DMS 273 treated with DMSO at 0.1 percent for 48 hours (cell line): ENCODE results near the gene AQP12A.
"Not testable (repeated sequence)": the region's sequence is repeated elsewhere in the genome, so short reads cannot be mapped to it uniquely, and the experiment has no call there.

Source experiments
- DNase-seq: peaks from one replicate; lab custom pipeline; 2025; lab: John Stamatoyannopoulos, UW

AQP12A gene, protein sequence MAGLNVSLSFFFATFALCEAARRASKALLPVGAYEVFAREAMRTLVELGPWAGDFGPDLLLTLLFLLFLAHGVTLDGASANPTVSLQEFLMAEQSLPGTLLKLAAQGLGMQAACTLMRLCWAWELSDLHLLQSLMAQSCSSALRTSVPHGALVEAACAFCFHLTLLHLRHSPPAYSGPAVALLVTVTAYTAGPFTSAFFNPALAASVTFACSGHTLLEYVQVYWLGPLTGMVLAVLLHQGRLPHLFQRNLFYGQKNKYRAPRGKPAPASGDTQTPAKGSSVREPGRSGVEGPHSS

DNA sequence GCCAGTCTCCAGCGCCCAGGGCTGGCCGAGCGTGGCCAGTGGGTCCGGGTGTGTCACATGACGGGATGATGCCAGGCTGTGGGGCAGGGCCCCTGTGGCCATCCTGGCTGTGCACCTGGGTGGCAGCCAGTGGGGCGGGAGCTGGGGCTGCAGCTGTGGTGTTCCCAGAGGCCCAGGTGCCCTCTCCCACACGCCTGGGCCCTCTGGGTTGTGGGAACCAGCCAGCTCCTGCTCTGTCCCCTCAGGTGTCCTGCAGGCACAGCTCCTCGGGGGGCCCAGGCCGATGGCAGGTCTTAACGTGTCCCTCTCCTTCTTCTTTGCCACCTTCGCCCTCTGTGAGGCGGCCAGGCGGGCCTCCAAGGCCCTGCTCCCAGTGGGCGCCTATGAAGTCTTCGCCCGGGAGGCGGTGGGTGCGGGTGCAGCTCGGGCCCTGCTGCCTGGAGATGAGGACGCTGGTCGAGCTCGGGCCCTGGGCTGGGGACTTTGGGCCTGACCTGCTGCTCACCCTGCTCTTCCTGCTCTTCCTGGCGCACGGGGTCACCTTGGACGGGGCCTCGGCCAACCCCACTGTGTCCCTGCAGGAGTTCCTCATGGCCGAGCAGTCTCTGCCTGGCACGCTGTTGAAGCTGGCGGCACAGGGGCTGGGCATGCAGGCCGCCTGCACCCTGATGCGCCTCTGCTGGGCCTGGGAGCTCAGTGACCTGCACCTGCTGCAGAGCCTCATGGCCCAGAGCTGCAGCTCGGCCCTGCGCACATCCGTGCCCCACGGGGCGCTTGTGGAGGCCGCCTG lies at the start of gene AQP12A:
Gene AQP12A, plus strand, starts transcription at position 236 of the 790 bp plus-strand sequence. Its CDS starts 48 bp downstream, at position 284.
- not testable (repeated sequence) for DNase-seq

DNA sequence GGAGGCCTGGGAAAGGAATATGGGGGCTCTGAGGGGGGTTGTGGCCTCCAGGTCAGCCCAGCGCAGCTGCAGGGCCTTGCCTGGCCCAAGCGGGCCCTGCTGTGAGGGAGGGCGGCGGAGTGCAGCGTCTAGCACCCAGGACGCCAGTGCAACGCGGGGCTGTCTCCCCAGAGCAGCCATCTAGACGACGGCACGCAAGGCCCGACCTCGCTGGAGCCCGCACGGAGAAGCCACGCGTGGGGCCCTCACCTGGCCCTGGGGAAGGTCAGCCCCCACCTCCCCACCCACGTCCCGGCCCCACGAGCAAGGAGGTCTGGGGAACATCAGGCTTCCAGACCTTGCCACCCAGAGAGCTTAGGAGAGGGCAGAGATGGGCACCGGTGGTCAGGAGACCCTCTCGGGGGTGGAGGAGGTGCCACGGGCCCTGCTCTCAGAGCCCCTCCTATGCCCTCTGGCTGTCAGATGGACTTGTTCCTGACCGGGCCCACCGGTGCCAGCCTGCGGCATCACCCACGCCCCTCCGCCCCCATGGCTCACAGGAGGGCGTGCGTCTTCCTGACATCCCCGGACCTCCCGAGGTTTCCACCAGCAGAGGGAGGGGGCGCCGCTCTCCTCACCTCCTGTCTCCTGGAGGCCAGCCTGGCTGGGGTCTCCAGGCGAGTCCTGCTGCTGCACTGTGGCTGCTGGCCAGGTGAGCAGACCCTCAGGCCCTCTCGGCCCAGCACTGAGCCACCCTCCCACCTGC lies 49.4 kb upstream of the AQP12A start:
- DNase-seq: no peak

DNA sequence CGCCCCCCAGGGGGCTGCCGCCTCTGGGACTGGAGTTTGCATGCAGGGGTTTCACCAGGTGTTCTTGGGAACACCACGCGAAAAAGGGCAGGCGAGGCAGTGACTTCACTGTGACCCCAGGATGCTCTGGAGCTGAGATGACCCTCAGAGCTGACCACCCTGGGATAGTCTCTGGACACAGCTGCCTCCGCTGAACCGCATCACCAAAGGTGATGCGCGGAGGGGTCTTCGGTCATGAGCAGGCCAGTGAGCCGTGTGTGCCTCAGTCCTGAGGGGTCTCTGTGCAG lies 48.9 kb upstream of the AQP12A start:
- no peak for DNase-seq

DNA sequence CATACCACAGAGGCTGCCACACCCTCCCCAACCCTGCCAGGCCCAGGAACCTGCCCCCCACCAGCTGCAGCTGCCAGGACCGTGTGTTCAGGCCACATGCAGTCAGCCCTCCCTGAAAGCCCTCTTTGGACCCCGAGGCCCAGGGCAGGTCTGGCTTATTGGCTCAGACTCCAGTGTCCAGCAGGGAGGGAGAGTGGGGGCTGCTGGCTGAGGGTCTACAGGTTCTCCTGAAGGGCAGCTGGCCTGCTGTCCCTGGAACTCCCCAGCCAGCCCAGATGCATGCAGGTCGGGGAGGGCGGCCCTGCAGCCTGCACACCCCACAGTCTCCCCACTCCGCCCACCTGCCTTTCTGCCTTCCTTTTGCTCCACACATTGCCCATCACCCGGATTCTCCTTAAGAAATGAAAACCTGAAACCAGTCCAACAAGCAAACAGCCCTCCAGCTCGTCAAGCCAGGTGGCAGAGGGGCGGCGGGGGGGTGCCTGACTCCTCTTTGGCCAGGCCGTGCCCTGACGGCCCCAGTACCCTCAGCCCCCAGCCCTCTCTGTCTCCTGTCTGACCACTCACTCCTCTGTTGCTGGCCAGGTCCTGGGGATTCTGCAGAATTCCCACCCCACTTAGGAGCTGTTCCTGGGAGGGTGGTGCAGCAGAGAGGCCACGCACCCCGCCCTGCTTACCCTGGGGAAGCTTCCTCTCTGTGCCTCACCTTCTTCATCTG lies 48.4 kb upstream of the AQP12A start:
- no peak for DNase-seq

DNA sequence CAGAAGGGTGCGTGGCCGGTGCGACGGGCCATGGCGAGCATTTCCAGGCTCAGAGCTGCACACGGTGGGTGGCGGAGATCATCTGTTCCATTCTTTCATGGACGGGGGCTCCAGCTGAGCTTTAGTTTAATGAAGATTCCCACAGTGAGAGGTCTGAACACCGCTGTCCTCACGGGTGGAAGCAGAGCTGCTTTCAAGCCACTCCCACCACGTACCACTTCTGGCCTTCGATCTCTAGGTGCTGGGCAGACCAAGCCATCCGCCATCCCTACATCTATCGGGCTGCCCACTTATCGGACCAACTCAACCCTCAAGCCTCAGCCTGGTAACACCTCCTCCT lies 47.9 kb upstream of the AQP12A start:
- no peak for DNase-seq

DNA sequence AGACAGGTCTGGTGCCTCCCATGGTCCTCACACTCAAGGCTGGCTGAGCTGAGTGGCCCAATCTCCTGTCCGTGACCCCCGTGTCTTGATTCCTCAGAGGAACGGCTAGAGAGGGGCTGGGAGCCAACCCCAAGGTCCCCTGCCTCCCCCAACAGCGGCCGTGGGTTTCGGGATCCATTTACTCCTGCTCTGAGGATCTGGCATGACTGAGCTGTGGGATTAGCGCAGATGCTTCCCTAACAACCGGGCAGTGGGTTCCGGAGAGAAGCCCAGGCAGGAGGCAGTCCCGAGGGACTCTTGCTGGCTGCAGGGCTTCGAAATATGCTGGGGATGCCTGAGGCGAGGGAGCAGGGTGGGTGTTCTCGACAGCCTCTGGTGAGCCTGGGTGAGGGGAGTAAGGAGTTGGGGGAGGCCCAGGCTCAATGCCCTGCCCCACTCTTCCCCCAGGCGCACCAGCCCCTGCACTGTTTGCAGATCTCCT lies 47.5 kb upstream of the AQP12A start:
- DNase-seq: no peak

DNA sequence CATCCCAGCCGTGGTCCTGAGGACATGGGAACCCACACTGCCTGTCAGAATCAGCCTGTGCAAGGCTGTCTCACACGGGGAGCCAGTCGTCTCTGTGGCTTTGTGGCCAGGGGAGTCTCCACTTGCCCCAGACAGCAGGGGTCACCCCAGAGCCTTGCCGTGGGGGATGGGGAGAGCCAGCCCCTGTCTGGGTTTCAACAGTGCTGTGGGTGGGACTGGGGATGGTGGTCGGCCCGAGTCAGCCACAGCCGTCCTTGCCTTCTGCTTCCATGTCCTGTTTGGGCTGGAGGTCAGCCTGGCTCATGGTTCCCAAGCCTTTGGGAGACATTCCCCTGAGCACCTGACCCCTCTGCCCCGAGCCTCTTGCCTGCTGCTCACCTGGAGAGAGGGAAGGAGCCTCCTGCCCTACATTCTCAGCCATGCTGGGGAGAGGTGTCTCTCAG lies 46.8 kb upstream of the AQP12A start:
- DNase-seq: no peak

DNA sequence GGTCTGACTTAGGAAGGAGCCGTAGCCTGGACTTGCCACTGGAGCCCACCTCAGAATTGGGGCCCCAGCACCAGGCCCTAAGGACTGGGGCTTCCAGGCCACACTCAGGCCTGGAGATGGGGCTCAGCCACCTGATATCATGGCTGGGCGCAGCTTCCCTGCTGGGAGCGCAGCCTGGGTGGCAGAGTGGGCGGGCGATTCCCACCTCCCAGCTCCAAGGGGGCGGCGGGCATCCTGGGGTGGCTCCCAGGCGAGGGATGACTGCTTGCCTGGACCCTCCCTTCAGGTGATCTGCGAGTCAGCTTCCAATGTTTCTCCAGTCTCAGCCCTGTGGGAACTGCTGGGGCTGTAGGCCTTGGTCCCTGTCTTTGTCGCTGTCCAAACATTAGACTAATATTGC lies 46.3 kb upstream of the AQP12A start:
- DNase-seq: no peak

DNA sequence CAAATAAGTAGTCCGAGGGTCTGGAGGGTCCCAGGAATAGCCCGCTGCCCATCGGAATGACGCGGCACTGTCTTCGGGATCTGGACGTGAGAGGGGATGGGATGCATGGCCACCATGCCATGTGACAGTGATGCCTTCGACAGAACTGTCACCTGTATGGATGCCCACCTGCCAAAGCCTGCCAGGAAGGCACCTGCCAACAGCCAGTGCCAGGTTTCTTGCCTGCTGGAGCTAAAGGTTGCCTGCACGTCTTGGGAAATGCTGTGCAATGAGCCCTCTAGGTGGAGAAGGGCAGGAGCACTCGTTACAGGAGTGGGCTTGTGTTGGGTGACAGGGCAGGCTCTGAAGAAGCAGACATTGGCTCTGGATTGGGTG lies 45.9 kb upstream of the AQP12A start:
- DNase-seq: no peak

DNA sequence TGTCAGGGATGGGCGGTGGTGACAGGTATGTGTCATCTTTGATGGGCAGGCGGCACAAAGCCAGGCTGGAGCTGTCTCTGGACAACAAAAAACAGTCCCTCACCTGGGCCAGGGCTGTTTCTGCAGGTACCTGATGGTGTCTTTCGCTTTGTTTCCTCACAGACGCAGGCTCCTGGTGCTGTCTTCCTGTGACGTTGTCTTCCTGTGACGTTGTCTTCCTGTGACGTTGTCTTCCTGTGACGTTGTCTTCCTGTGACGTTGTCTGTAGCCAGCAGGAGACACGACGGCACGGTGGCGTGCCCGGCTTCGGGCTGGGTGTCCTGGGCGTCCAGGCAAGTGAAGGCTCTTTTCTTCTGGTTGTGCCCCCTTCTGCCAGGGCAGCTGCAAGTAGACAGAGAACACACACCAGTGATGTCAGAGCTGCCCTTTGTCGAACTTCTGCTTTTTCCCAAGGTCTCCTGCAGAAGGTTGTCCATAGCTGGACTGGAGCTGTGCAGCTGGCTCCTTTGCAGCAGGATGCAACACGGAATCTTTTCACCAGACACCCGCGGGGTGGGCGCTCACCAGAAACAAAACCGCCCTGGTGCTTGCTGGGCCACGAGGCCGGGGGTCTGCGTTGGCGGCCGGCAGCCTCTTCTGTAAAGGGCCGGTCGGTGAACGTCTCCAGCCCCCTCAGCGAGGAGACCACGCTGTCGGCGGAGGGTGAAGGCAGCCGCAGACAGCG lies 45.3 kb upstream of the AQP12A start:
- no peak for DNase-seq

DNA sequence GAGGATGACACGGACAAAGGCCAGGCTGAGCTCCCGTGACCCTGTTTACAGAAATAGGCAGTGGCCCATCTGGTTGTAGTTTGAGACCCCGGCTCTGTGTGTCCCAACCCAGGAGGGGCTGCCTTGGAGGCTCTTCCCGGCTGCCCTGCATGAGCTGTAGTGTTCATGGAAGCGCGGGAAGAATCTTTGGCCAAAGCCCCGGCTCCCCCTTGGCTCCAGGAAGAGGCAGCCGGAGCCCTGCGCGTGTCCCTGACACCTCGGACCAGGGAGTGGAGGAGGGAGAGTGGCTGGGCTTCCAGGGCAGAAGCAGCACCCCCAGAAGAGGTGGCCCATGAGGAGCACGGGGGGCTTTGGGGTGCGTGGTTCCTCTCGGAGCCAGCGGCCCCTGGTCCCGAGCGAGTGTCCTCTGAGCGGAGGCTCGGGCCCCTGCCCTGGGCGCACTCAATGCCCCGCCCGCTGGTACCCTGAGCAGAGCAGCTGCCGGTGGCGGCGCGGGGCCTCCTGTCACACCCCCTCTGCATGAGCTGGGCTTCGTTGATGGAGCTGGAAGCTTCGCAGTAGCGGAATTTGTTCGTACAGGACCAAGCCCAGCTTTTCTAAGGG lies 44.7 kb upstream of the AQP12A start:
- DNase-seq: no peak

DNA sequence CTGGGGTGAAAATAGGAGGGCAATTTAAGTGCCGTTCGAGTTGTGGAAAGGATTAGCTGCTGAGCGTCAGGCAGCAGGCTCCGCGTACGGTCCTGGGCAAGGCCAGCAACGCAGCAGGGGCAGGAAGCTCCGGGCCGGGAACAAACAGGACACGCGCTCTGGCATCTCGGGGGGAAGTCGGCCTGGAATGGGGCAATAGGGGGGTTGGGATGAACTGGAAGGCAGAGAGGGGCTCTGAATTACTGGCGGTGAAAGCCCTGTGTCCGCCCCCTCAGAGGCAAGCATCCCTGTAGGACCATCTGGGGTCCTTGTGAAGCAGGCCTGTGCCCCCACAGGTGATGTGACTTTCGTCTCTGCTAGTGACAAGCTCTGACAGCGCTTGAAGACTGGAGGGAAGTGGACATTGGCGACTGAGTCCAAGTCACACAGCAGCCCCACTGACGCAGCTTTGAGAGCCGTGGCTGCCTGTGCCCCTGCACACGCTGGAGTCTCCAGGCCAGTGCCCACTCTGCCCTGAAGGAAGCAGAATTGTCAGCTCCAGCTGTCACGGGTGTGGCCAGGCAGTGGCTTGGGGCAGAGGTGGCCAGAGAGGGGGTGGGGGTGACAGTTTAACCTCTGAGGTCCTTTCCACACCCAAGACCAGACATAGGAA lies 44.0 kb upstream of the AQP12A start:
- DNase-seq: no peak

DNA sequence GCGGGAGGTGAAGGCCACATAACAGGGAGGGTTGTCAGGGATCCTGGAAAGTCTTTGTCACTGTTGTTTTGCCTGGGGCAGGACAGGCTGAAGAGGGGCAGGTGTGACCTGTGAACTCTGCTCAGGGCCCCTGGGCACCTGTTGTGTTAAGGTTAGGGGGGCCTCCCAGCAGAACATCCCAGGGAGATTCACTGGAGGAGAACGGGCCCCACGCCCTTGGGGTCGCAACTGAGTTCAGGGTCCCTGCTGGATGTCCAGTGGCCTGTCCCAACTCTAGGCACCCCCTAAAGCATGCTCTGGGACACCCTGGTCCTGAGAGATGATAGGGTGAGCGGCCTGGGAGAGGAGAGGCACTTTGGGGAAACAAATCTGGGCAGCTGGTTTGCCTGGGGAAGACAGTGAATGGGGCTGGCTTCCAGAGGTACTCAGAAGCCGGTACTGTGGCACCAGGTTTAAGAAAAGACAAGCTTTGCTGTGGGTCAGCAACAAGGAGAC lies 43.5 kb upstream of the AQP12A start:
- DNase-seq: no peak

DNA sequence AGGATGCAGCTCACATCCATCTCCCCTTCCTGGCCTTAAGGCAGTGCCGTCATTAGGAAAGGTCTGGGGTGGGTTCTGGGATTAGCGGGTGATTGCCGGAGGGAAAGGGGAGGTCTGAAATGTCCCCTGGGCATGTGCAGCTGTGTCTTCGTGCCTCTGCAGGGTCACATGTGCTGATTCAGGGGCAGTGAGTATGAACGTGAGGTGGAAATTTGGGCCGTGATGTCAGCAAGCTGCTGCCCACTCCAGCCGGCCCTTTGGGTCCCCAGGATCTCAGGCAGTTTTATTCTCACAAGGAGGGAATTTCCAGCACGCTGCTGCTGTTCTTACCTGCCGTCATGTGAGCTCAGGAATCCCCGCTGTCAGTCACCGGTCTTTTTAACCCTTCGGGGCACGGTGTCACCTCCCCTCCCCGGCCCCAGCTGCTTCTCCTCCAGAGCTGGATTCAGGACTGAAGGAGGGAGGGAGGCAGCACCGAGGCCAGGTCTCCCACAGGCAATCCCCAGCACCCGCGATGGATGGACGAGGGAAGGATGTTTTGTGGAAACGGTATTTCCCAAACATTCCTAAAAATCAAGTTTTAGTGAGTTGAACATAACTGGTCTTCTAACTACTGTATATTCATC lies 42.9 kb upstream of the AQP12A start:
- DNase-seq: no peak

DNA sequence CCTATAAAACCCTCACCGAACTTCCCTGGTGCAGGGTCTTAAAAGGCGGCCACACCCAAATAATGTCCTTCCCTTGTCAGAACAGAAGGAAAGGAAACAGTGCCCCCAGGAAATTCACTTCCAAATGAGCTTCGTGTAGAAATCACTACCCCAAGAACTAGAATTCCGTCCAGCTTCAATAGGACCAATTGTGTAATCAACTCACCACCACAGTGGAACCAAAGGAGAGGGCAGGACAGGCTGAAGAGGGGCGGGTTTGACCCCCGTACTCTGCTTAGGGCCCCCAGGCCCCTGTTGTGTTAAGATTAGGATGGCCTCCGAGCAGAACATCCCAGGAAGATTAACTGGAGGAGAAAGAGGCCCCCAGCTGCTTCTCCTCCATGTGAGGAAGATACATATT lies 42.3 kb upstream of the AQP12A start:
- no peak for DNase-seq

DNA sequence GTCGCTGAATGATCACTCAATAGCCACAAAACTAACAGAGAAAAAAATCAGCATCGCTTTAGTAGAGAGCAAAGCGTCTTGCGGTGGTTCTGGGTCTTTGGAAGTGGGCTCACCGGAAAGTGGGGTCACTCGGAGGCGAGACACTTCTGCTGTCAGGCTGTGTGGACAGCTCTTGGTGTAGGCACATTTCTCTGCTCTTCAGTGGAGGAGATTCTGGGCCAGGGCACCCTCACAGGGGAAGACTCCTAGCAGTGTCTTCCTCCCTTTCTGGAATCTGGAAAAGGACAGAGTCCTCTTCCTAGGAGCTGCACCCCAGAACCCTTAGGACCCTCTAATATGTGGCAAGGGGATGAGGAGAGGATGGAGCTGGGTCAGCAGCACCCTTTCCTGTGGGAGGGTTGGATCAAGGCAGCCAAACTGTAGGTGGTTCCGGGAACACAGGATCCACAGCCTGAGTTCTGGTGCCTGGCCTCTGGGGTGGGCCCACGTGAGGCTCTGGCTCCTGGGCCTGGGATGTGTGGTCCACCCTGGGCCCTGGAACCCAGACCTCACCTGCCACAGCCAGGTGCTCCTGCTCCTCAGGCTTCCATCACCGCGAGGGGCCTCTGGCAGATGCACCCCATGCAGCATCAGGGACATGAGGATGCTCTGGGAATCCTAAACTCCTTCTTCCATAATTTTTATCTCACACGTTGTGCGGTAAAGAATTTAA lies 41.3 kb upstream of the AQP12A start:
- no peak for DNase-seq

DNA sequence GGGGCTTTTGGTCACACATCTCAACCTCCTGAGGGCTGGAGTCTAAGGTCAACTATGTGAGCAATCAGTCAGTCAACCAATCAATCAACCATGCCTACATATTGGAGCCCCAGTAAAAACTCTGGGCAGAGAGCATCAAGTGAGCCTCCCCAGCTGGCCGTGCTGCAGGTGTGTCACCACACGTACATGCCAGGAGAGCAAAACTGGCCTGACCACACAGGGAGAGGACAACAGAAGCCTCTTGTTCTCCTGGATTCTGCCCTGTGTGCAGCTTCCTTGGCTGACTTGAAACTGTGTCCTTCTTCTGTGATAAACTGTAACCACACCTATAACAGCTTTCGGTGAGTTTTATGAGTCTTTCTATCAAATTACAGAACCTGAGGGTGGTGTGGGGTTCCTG lies 40.5 kb upstream of the AQP12A start:
- no peak for DNase-seq

DNA sequence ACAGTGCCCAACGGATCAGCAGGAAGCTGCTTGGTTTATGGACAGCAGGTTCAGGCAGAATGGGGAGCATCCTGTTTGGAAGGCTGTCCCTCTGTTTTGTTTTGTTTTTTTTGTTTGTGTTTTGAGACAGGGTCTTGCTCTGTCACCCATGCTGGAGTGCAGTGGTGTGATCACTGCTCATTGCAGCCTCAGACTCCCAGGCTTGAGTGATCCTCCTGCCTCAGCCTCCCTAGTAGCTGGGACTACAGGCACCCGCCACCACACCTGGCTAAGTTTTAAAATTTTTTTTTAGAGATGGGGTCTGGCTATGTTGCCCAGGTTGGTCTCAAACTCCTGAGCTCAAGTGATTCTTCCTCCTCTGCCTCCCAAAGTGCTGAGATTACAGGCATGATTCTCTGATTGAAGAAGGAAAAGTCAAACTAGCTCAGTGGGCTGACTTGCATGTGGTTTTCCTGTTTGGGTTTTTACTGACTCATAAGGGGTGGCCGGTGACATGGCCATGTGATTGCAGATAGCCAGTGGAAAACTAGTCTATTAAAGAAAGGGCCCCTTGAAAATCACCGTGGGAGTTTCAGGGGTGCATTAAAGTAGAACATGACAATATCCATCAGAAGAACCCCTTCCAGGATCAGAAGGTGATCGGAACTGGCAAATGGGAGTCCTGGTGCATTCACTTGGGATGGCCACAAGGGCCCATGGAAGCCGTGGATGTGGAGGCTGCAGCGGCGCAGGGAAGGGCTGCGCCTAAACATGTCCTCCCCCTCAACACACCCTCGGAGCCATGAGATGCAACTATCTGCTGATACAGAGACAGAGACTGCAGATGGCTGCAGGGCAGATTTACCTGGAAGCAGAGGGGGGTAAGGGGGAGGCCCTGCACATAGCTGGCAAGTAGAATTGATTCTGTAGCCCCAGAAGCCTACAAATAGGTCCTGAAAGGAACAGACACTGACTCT lies 35.5 kb upstream of the AQP12A start:
- no peak for DNase-seq
